Fibroblast of skin of scalp (primary cell): Measurements from ENCODE around the gene CNTNAP1.

Experiments
- DNase-seq: peaks from one replicate; pipeline ENCODE4 v3.0.0-alpha.2; 2013

Gene CNTNAP1

GRCh38 chr17:42685831-42686230 lies 3.5 kb downstream of the CNTNAP1 start:
- DNase-seq = no peak

GRCh38 chr17:42686520-42687128 lies 4.3 kb downstream of the CNTNAP1 start:
- DNase-seq = no peak

GRCh38 chr17:42687707-42688320 lies 5.5 kb downstream of the CNTNAP1 start:
- DNase-seq = no peak

- no peak for DNase-seq
These were observed 8.3 kb downstream of the CNTNAP1 start for GRCh38 chr17:42690596-42690995.

- DNase-seq = no peak
These were observed 8.8 kb downstream of the CNTNAP1 start for GRCh38 chr17:42691021-42691545.

GRCh38 chr17:42692489-42692888 lies 10.2 kb downstream of the CNTNAP1 start:
- no peak for DNase-seq

- no peak for DNase-seq
These were observed 12.2 kb downstream of the CNTNAP1 start for GRCh38 chr17:42694524-42694923.

GRCh38 chr17:42695500-42695899 lies 13.2 kb downstream of the CNTNAP1 start:
- no peak for DNase-seq

GRCh38 chr17:42697108-42697811 lies 14.9 kb downstream of the CNTNAP1 start:
- no peak for DNase-seq

- DNase-seq = peak; percentile 84
These were observed 16.5 kb downstream of the CNTNAP1 start for GRCh38 chr17:42698736-42699414.

GRCh38 chr17:42699415-42699740 lies 17.0 kb downstream of the CNTNAP1 start:
- DNase-seq = no peak

- DNase-seq = no peak
These were observed 18.4 kb downstream of the CNTNAP1 start for GRCh38 chr17:42700586-42701289.

- no peak for DNase-seq
These were observed 20.1 kb downstream of the CNTNAP1 start for GRCh38 chr17:42702446-42702845.

GRCh38 chr17:42704490-42704836 lies 22.1 kb downstream of the CNTNAP1 start:
- DNase-seq = no peak

GRCh38 chr17:42704837-42705494 lies 22.6 kb downstream of the CNTNAP1 start:
- DNase-seq = no peak

GRCh38 chr17:42706732-42707131 lies 24.4 kb downstream of the CNTNAP1 start:
- DNase-seq = no peak

- DNase-seq = no peak
These were observed 26.3 kb downstream of the CNTNAP1 start for GRCh38 chr17:42708588-42708987.

- DNase-seq = no peak
These were observed 27.2 kb downstream of the CNTNAP1 start for GRCh38 chr17:42709561-42709960.

- DNase-seq = peak; percentile 64
These were observed 38.8 kb downstream of the CNTNAP1 start for GRCh38 chr17:42720996-42721583.

- no peak for DNase-seq
These were observed 41.3 kb downstream of the CNTNAP1 start for GRCh38 chr17:42723636-42724035.

- no peak for DNase-seq
These were observed 42.8 kb downstream of the CNTNAP1 start for GRCh38 chr17:42725143-42725542.

- no peak for DNase-seq
These were observed 58.4 kb downstream of the CNTNAP1 start for GRCh38 chr17:42740699-42741098.
